ENCODE data around the gene CLN5. TPM values are rescaled to one million over a fixed set of nuclear protein-coding genes. Genes with fewer than 3 reads are reported as not detected.

CLN5 gene
- total and polyA plus RNA-seq, 2 of the 13 experiments (the other 11 are each of a cell fraction or from before 2014, with no cell fraction given): 10.1 to 13.7 TPM

GRCh38 chr13:77013853-77014542 lies 22.1 kb downstream of the CLN5 start (continued):
- no peak for TF ChIP-seq PRDM15 (CRISPR knock-in tag; IDR thresholded peaks at IDR 0.05)
- no peak for TF ChIP-seq ZNF605 (CRISPR knock-in tag; IDR thresholded peaks at IDR 0.05)
- TF ChIP-seq MYC (CRISPR knock-in tag; IDR thresholded peaks at IDR 0.05; ENCODE audit: borderline replicate concordance): no peak
- no peak for TF ChIP-seq ZBTB7B (CRISPR knock-in tag; IDR thresholded peaks at IDR 0.05)
- TF ChIP-seq ZBTB25 (CRISPR knock-in tag; IDR thresholded peaks at IDR 0.05): no peak

DNA sequence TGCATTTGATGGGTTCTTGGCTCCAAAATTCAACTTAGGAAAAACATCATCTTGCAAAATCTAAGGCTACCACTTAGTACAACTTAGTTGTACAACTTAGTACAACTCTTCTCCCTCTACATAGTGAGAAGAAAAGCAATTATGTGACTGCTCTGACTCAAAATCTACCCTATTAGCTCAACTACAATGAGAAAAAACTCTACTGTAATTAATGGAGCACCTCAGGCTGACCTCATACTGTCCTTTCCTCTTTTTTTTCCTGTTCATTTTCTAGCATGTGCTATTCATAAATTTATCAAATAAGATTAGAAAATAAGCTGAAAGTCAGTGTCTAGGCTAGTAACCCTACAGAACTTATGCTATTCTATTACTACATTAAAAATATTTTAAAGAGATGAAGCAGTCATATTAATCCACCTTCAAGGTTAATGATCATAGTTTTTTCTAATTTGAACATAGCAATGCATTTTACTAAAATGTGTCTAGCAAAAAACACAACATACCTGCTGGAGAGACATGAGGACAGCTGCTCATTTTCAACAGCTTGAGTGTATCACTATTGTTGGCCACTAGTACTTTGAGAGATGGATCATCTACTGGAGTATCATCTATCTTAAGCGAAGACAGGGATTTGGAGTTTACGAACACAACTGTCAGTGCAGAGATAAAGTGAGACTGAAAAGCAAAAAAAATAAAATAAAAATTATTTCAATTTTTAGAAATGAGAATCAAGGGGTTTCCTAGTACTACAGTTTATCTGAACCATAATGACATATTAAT lies 23.2 kb downstream of the CLN5 start:
- H3K4me2 ChIP-seq (ENCODE audit: low read depth, low read length): no peak overlapping the region
- H3K27me3 ChIP-seq (ENCODE audit: control insufficient read depth in 1 of 2, insufficient read depth in 2 of 2, low read length in 2 of 2): no peaks in the 10 kb centered on the region
- no peak overlapping the region for H2AFZ ChIP-seq (ENCODE audit: low read length)
- H4K20me1 ChIP-seq (ENCODE audit: insufficient read depth, low read length): no peaks in the 10 kb centered on the region; the same call in 1 of the 2 replicates
- POLR2A ChIA-PET: interaction anchor here (1.1 kb wide), 1 partner anchor 11 kb away, joined by 4 read pairs; the partner anchor contains the start of gene FBXL3
- peaks cover 12 to 69% of the 10 kb centered on the region in 2 experiments for H3K36me3 ChIP-seq (replicated peaks in 1 of 2; ENCODE audit: control insufficient read depth in 1 of 2, insufficient read depth in 2 of 2, low read length in 2 of 2)
- FAIRE-seq: no peak
- ATAC-seq: no peak
- CTCF ChIA-PET (ENCODE audit: low intra/inter-chr PET ratio, low total read pairs): no interaction called here
- no TSS peak for BruUV-seq (replicated peaks)
- H3K9me3 ChIP-seq (ENCODE audit: low read length): no peaks in the 10 kb centered on the region
- H3K9ac ChIP-seq (ENCODE audit: insufficient read depth, low read depth, low read length): no peak overlapping the region
- WGBS (ENCODE audit: low lambda C conversion rate): 97% methylated on average over 2 of the region's 2 CpGs
- H3K79me2 ChIP-seq (ENCODE audit: insufficient read depth, low read length): peaks cover 13% of the 10 kb centered on the region
- no peak overlapping the region for H3K27ac ChIP-seq (ENCODE audit: extremely low read length, insufficient read depth, low read length)
- in situ Hi-C loops (cut with HindIII; ENCODE audit: extremely low pct_ligation_motif_present, low pct_unique_long_range_greater_than_20kb): no loop called here
- intact Hi-C loops (cut with micrococcal nuclease; ENCODE audit: unreplicated experiment): no loop called here
- H3K4me3 ChIP-seq (replicated peaks in 1 of 3; ENCODE audit: insufficient read depth in 1 of 3, low read depth in 2 of 3, low read length in 3 of 3): no peak overlapping the region
- peaks cover 7% of the 10 kb centered on the region for H3K4me1 ChIP-seq (ENCODE audit: insufficient read depth, low read length)
- no peak for DNase-seq (ENCODE audit: low spot score)
- TF ChIP-seq GATA4 (IDR thresholded peaks at IDR 0.05; ENCODE audit: borderline replicate concordance, low read depth) (no peak), ZNF431 (CRISPR knock-in tag; IDR thresholded peaks at IDR 0.05; ENCODE audit: borderline replicate concordance, low read depth) (no peak), ZKSCAN1 (IDR thresholded peaks at IDR 0.05; ENCODE audit: low read length) (no peak), AHR (CRISPR knock-in tag; IDR thresholded peaks at IDR 0.05) (no peak), SETDB1 (CRISPR knock-in tag; IDR thresholded peaks at IDR 0.05; ENCODE audit: borderline replicate concordance) (no peak), ZMYM4 (CRISPR knock-in tag; IDR thresholded peaks at IDR 0.05) (no peak), RBFOX2 (IDR thresholded peaks at IDR 0.05; ENCODE audit: low read depth, low read length) (no peak), CHD4 (IDR thresholded peaks at IDR 0.05; ENCODE audit: borderline replicate concordance, low read length) (no peak), RXRB (CRISPR knock-in tag; IDR thresholded peaks at IDR 0.05; ENCODE audit: borderline replicate concordance) (no peak)
- TF ChIP-seq, protein P1, sequence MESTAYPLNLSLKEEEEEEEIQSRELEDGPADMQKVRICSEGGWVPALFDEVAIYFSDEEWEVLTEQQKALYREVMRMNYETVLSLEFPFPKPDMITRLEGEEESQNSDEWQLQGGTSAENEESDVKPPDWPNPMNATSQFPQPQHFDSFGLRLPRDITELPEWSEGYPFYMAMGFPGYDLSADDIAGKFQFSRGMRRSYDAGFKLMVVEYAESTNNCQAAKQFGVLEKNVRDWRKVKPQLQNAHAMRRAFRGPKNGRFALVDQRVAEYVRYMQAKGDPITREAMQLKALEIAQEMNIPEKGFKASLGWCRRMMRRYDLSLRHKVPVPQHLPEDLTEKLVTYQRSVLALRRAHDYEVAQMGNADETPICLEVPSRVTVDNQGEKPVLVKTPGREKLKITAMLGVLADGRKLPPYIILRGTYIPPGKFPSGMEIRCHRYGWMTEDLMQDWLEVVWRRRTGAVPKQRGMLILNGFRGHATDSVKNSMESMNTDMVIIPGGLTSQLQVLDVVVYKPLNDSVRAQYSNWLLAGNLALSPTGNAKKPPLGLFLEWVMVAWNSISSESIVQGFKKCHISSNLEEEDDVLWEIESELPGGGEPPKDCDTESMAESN (CRISPR knock-in tag; conservative IDR thresholded peaks at IDR 0.05): no peak

Measured in HepG2 (cell line).